CD4-positive, alpha-beta T cell treated with Interleukin-10 for 1 hour (primary cell): ENCODE results near the gene CABP4.

Source experiments
- DNase-seq: peaks from one replicate; pipeline ENCODE4 v3.0.0-alpha.2; 2020

Gene CABP4

GRCh38 chr11:67436459-67437081 lies 18.6 kb upstream of the CABP4 start:
- DNase-seq, result peak; percentile 73

- DNase-seq, result peak; percentile 78
Observed at GRCh38 chr11:67437082-67437808, 17.9 kb upstream of the CABP4 start, which contains the start of gene PTPRCAP. TSS of gene PTPRCAP (minus strand) at chr11:67437682. CDS start at chr11:67437619, 63 bp downstream.

GRCh38 chr11:67437809-67438157 lies 17.4 kb upstream of the CABP4 start:
- DNase-seq, result no peak

- peak; percentile 79 for DNase-seq
Observed at GRCh38 chr11:67438158-67438902, 16.8 kb upstream of the CABP4 start.

- DNase-seq, result no peak
Observed at GRCh38 chr11:67439321-67440228, 15.6 kb upstream of the CABP4 start.

GRCh38 chr11:67440229-67441097 lies 14.7 kb upstream of the CABP4 start:
- DNase-seq, result no peak

GRCh38 chr11:67441098-67441563 lies 14.0 kb upstream of the CABP4 start:
- no peak for DNase-seq

- peak; percentile 46 for DNase-seq
Observed at GRCh38 chr11:67441731-67442351, 13.3 kb upstream of the CABP4 start.

- DNase-seq, result no peak
Observed at GRCh38 chr11:67442504-67443404, 12.4 kb upstream of the CABP4 start.

- no peak for DNase-seq
Observed at GRCh38 chr11:67445515-67445914, 9.6 kb upstream of the CABP4 start.

GRCh38 chr11:67448220-67448609 lies 6.9 kb upstream of the CABP4 start:
- DNase-seq, result no peak

GRCh38 chr11:67449116-67449844 lies 5.9 kb upstream of the CABP4 start:
- no peak for DNase-seq

- DNase-seq, result no peak
Observed at GRCh38 chr11:67450796-67451657, 4.1 kb upstream of the CABP4 start.

GRCh38 chr11:67451658-67451976 lies 3.5 kb upstream of the CABP4 start:
- no peak for DNase-seq

- DNase-seq, result no peak
Observed at GRCh38 chr11:67452141-67452952, 2.8 kb upstream of the CABP4 start, which contains the start of gene GPR152. TSS of gene GPR152 (minus strand) at chr11:67452729. CDS start at chr11:67452724, 5 bp downstream.

GRCh38 chr11:67453816-67454732 lies 1.1 kb upstream of the CABP4 start:
- no peak for DNase-seq
